Peyer's patch (tissue), 4 donors: ENCODE results near the gene ENO3.

ENCODE experiments used
- CTCF ChIP-seq, 6 experiments: fragments of 450-650 bp in 4 of 6; fragments of 200-600 bp in 2 of 6; sonication (generic) in 1 of 6; IDR thresholded peaks; one replicate each; pipeline ENCODE4 v1.5.1; 2017 to 2019; ENCODE audit warnings: antibody characterized with exemption in 6 of 6, mild to moderate bottlenecking in 3 of 6, moderate library complexity in 1 of 6
- POLR2A ChIP-seq, 2 donors: fragments of 450-650 bp; IDR thresholded peaks; one replicate each; pipeline ENCODE4 v1.5.1; 2017; ENCODE audit warnings: antibody characterized with exemption in 2 of 2, mild to moderate bottlenecking in 2 of 2, moderate library complexity in 2 of 2

- TF ChIP-seq CTCF (IDR thresholded peaks at IDR 0.05) (no peak), POLR2A (IDR thresholded peaks at IDR 0.05) (no peak)
Measured at GRCh38 chr17:4938069-4938491, 12.8 kb upstream of the ENO3 start.
